Activated naive CD4-positive, alpha-beta T cell treated with anti-CD3 and anti-CD28 coated beads, Interleukin-2, amount 50 U/mL, for 24 hours (primary cell): ENCODE results near the gene BTN2A1.
A peak's percentile ranks its signal among the peaks of the same experiment; 100 is the strongest.
"Not testable (repeated sequence)": the region's sequence is repeated elsewhere in the genome, so short reads cannot be mapped to it uniquely, and the experiment has no call there.

Source experiments
- H3K27ac Mint-ChIP-seq: one replicate; pipeline ENCODE4 v1.8.0; 2021; ENCODE audit warnings: mild to moderate bottlenecking, mixed read lengths
- H3K27me3 Mint-ChIP-seq: one replicate; pipeline ENCODE4 v1.8.0; 2021; ENCODE audit warnings: mixed read lengths
- H3K36me3 Mint-ChIP-seq: one replicate; pipeline ENCODE4 v1.8.0; 2021; ENCODE audit warnings: mixed read lengths
- H3K4me1 Mint-ChIP-seq: one replicate; pipeline ENCODE4 v1.8.0; 2021; ENCODE audit warnings: mixed read lengths
- H3K4me3 Mint-ChIP-seq: one replicate; pipeline ENCODE4 v1.8.0; 2021; ENCODE audit warnings: mild to moderate bottlenecking, mixed read lengths
- H3K9me3 Mint-ChIP-seq: one replicate; pipeline ENCODE4 v1.8.0; 2021; ENCODE audit warnings: mixed read lengths

The BTN2A1 gene

GRCh38 chr6:26457806-26458688 is at the start of gene BTN2A1:
Gene BTN2A1, plus strand, starts transcription at chr6:26457955. Its CDS starts 682 bp downstream, at chr6:26458637.
- Mint-ChIP-seq H3K4me3 (peak within 1 kb of the TSS; percentile 100), H3K27me3 (no peaks in the 10 kb centered on the region), H3K9me3 (no peaks in the 10 kb centered on the region), H3K27ac (peak within 1 kb of the TSS; percentile 99), H3K36me3 (peaks cover 21% of the 10 kb centered on the region), H3K4me1 (peaks cover 60% of the 10 kb centered on the region)

- H3K36me3 Mint-ChIP-seq = peaks cover 24% of the 10 kb centered on the region
- no peak overlapping the region for H3K27ac Mint-ChIP-seq
- no peaks in the 10 kb centered on the region for H3K27me3 Mint-ChIP-seq
- no peak overlapping the region for H3K4me3 Mint-ChIP-seq
- H3K9me3 Mint-ChIP-seq = no peaks in the 10 kb centered on the region
- H3K4me1 Mint-ChIP-seq = peaks cover 51% of the 10 kb centered on the region
Observed at GRCh38 chr6:26408828-26409730, 48.7 kb upstream of the BTN2A1 start.

- Mint-ChIP-seq H3K27me3 (no peaks in the 10 kb centered on the region), H3K27ac (peak overlapping the region; percentile 86), H3K9me3 (no peaks in the 10 kb centered on the region), H3K4me1 (peaks cover 30% of the 10 kb centered on the region), H3K36me3 (peaks cover 21% of the 10 kb centered on the region), H3K4me3 (no peak overlapping the region)
Observed at GRCh38 chr6:26411751-26412150, 46.0 kb upstream of the BTN2A1 start.

GRCh38 chr6:26412228-26412627 is 45.5 kb upstream of the BTN2A1 start:
- Mint-ChIP-seq H3K9me3 (no peaks in the 10 kb centered on the region), H3K27me3 (no peaks in the 10 kb centered on the region), H3K4me1 (peaks cover 25% of the 10 kb centered on the region), H3K36me3 (peaks cover 21% of the 10 kb centered on the region), H3K4me3 (no peak overlapping the region), H3K27ac (no peak overlapping the region)

GRCh38 chr6:26412954-26413353 is 44.8 kb upstream of the BTN2A1 start:
- peaks cover 23% of the 10 kb centered on the region for H3K36me3 Mint-ChIP-seq
- peak overlapping the region; percentile 62 for H3K27ac Mint-ChIP-seq
- H3K27me3 Mint-ChIP-seq = no peaks in the 10 kb centered on the region
- H3K4me1 Mint-ChIP-seq = peaks cover 17% of the 10 kb centered on the region
- H3K9me3 Mint-ChIP-seq = no peaks in the 10 kb centered on the region
- H3K4me3 Mint-ChIP-seq = no peak overlapping the region

- Mint-ChIP-seq H3K4me3 (no peak overlapping the region), H3K27ac (no peak overlapping the region), H3K27me3 (no peaks in the 10 kb centered on the region), H3K36me3 (peaks cover 23% of the 10 kb centered on the region), H3K4me1 (peaks cover 11% of the 10 kb centered on the region), H3K9me3 (no peaks in the 10 kb centered on the region)
Observed at GRCh38 chr6:26414281-26414680, 43.5 kb upstream of the BTN2A1 start.

GRCh38 chr6:26415036-26415614 is 42.6 kb upstream of the BTN2A1 start:
- no peak overlapping the region for H3K4me3 Mint-ChIP-seq
- H3K9me3 Mint-ChIP-seq = no peaks in the 10 kb centered on the region
- H3K36me3 Mint-ChIP-seq = peaks cover 23% of the 10 kb centered on the region
- H3K4me1 Mint-ChIP-seq = peaks cover 11% of the 10 kb centered on the region
- no peaks in the 10 kb centered on the region for H3K27me3 Mint-ChIP-seq
- peak overlapping the region; percentile 21 for H3K27ac Mint-ChIP-seq

GRCh38 chr6:26415791-26416190 is 42.0 kb upstream of the BTN2A1 start:
- no peak overlapping the region for H3K4me3 Mint-ChIP-seq
- peaks cover 21% of the 10 kb centered on the region for H3K36me3 Mint-ChIP-seq
- peaks cover 11% of the 10 kb centered on the region for H3K4me1 Mint-ChIP-seq
- H3K9me3 Mint-ChIP-seq = no peaks in the 10 kb centered on the region
- H3K27ac Mint-ChIP-seq = no peak overlapping the region
- H3K27me3 Mint-ChIP-seq = no peaks in the 10 kb centered on the region

- Mint-ChIP-seq H3K36me3 (peaks cover 21% of the 10 kb centered on the region), H3K4me3 (no peak overlapping the region), H3K27ac (no peak overlapping the region), H3K9me3 (no peaks in the 10 kb centered on the region), H3K27me3 (no peaks in the 10 kb centered on the region), H3K4me1 (peaks cover 11% of the 10 kb centered on the region)
Observed at GRCh38 chr6:26416288-26416687, 41.5 kb upstream of the BTN2A1 start.

- not testable (repeated sequence) for H3K27ac Mint-ChIP-seq, H3K9me3 Mint-ChIP-seq, H3K4me3 Mint-ChIP-seq, H3K4me1 Mint-ChIP-seq, H3K27me3 Mint-ChIP-seq
- H3K36me3 Mint-ChIP-seq = peaks cover 17% of the 10 kb centered on the region
Observed at GRCh38 chr6:26418077-26418476, 39.7 kb upstream of the BTN2A1 start.

GRCh38 chr6:26418795-26419194 is 39.0 kb upstream of the BTN2A1 start:
- H3K9me3 Mint-ChIP-seq, H3K27me3 Mint-ChIP-seq, H3K27ac Mint-ChIP-seq, H3K4me3 Mint-ChIP-seq, H3K4me1 Mint-ChIP-seq: not testable (repeated sequence)
- H3K36me3 Mint-ChIP-seq = peaks cover 12% of the 10 kb centered on the region

GRCh38 chr6:26420688-26421171 is 37.0 kb upstream of the BTN2A1 start:
- Mint-ChIP-seq H3K27ac (no peak overlapping the region), H3K27me3 (no peaks in the 10 kb centered on the region), H3K9me3 (no peaks in the 10 kb centered on the region), H3K36me3 (peaks cover 5% of the 10 kb centered on the region), H3K4me3 (no peak overlapping the region), H3K4me1 (no peaks in the 10 kb centered on the region)

GRCh38 chr6:26421259-26422144 is 36.3 kb upstream of the BTN2A1 start:
- H3K27me3 Mint-ChIP-seq = no peaks in the 10 kb centered on the region
- no peaks in the 10 kb centered on the region for H3K9me3 Mint-ChIP-seq
- H3K36me3 Mint-ChIP-seq = peaks cover 2% of the 10 kb centered on the region
- H3K4me3 Mint-ChIP-seq = no peak overlapping the region
- no peak overlapping the region for H3K27ac Mint-ChIP-seq
- no peaks in the 10 kb centered on the region for H3K4me1 Mint-ChIP-seq

- Mint-ChIP-seq H3K27ac (no peak overlapping the region), H3K4me1 (no peaks in the 10 kb centered on the region), H3K27me3 (no peaks in the 10 kb centered on the region), H3K9me3 (no peaks in the 10 kb centered on the region), H3K36me3 (peaks cover 2% of the 10 kb centered on the region), H3K4me3 (no peak overlapping the region)
Observed at GRCh38 chr6:26422329-26422728, 35.4 kb upstream of the BTN2A1 start.
